Endothelial cell of umbilical vein (primary cell): Measurements from ENCODE around the gene CCDC160.

Experiments
- CTCF ChIP-seq, 2 donors: IDR thresholded peaks; 1 replicate in 1 of 2; 2 replicates in 1 of 2; pipeline ENCODE4 v1.5.1; 2011; ENCODE audit warnings: low read length in 2 of 2, mild to moderate bottlenecking in 2 of 2, moderate library complexity in 2 of 2, control low read depth in 1 of 2, inconsistent platforms in 1 of 2, low read depth in 1 of 2; ENCODE audit not compliant: insufficient read depth in 1 of 2; ENCODE audit errors: extremely low read depth in 1 of 2
- JUN ChIP-seq: IDR thresholded peaks from 2 replicates; pipeline ENCODE4 v1.6.1; 2011; ENCODE audit warnings: borderline replicate concordance, low read depth; ENCODE audit not compliant: insufficient read length, insufficient read depth
- POLR2A ChIP-seq: IDR thresholded peaks from 2 replicates; pipeline ENCODE4 v1.6.1; 2012; ENCODE audit warnings: low read depth, mild to moderate bottlenecking, control low read depth, low read length
- POLR2AphosphoS5 ChIP-seq: IDR thresholded peaks from 2 replicates; pipeline ENCODE4 v1.6.1; 2012; ENCODE audit warnings: low read depth, mild to moderate bottlenecking, control low read depth, low read length, moderate library complexity; ENCODE audit not compliant: insufficient read depth

GRCh38 chrX:134206221-134206620 lies 30.8 kb upstream of the CCDC160 start:
- TF ChIP-seq POLR2AphosphoS5 (no peak), CTCF (IDR thresholded peaks at IDR 0.05; ENCODE audit: extremely low read depth in 1 of 2, insufficient read depth in 1 of 2, low read depth in 1 of 2, low read length in 2 of 2) (no peak), POLR2A (no peak), JUN (no peak)
